OCI-LY7 (cell line): ENCODE measurements around the gene NUFIP1.

Experiments used
- EZH2phosphoT487 ChIP-seq: fragments of 200-600 bp; sonication (generic); IDR thresholded peaks from 2 replicates; pipeline ENCODE4 v1.6.1; 2018; ENCODE audit warnings: low read depth, borderline replicate concordance, mild to moderate bottlenecking, mixed run types, antibody characterized with exemption, low read length, moderate library complexity, mixed read lengths
- TF ChIP-seq, protein P1 (sequence below): fragments of 200-600 bp; sonication (generic); conservative IDR thresholded peaks from 2 replicates; pipeline ENCODE4 v1.5.1; 2014; ENCODE audit warnings: mild to moderate bottlenecking, antibody characterized with exemption, low read length, moderate library complexity, mixed read lengths

DNA sequence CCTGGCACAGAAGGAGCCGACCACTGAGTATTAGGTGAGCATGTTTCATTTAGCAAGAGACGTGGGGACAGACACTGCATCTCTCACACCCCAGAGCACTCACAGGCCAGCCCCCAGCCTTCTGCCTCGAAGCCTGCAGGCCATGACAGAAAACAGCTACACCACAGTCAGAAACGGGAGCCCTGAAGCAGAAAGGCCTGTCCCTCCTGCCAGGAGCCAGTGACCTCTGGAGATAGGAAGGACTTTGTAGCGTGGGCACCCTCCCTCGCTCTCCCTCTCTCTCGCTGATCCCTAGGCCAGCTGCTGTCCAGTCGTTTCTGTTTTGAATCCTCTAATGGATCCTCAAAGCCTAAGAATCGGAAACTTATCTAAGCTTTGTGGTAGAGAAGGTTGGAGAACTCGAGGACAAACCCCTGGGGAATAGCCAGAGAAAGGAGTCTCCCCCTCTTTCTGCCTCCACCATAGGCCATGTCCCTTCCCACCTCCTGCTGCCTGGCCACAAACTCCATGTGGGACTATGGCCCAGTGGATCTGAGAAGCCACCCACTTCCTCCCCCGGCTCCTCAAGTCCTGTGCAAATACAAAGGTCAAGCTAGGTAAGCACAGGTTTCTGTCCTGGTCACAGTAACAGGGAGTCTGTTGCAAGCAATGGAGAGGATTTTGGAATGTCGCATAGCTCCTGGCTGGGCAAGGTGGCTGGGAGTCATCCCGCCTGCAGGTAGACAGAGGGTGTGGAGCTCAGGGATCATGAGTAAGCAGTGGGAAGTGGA lies 95.1 kb downstream of the NUFIP1 start:
- no peak for TF ChIP-seq EZH2phosphoT487
- TF ChIP-seq, protein P1, sequence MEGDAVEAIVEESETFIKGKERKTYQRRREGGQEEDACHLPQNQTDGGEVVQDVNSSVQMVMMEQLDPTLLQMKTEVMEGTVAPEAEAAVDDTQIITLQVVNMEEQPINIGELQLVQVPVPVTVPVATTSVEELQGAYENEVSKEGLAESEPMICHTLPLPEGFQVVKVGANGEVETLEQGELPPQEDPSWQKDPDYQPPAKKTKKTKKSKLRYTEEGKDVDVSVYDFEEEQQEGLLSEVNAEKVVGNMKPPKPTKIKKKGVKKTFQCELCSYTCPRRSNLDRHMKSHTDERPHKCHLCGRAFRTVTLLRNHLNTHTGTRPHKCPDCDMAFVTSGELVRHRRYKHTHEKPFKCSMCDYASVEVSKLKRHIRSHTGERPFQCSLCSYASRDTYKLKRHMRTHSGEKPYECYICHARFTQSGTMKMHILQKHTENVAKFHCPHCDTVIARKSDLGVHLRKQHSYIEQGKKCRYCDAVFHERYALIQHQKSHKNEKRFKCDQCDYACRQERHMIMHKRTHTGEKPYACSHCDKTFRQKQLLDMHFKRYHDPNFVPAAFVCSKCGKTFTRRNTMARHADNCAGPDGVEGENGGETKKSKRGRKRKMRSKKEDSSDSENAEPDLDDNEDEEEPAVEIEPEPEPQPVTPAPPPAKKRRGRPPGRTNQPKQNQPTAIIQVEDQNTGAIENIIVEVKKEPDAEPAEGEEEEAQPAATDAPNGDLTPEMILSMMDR: no peak
